SK-MEL-5 (cell line): ENCODE data around the gene RPS4Y2. TPM values are rescaled to one million over a fixed set of nuclear protein-coding genes. Genes with fewer than 3 reads are reported as not detected.

Experiments used
- DNase-seq: peaks from one replicate; pipeline ENCODE4 v3.0.0-alpha.2; 2016; ENCODE audit warnings: low read depth, low spot score
- in situ Hi-C: cut with HindIII; loops from 2 replicates; pipeline ENCODE4 v1.10.0; 2016; ENCODE audit warnings: low sequenced_read_pairs, high pct_unique_total_duplicates, low pct_unique_long_range_greater_than_20kb
- total RNA-seq: library from RNA; depleted of rRNA; stranded (reverse); fragments of >200 nt; shearing (Covaris generic); gene quantifications from 2 replicates; pipeline ENCODE4 v1.2.3, GENCODE V29; 2014; rRNA removed

Gene RPS4Y2
- total RNA-seq, 1 experiment from 2014 or later, result not detected

DNA sequence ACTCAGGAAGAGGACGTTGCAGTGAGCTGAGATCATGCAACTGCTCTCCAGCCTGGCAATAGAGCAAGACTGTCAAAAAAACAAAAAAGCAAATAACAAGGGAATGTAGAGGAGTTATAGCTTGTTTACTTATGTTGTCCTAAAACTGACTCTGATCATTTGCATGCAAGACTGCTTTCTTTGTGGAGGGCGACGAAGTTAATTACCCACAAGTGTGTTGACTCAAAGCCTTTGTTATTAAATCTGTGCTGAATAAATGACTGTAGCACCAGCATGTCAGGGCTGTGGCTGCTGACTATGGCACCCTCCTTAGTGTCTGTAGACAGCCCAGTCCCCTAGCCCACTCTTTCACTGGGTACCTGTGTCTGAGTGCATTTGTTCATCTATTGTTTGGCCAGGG lies 50.3 kb downstream of the RPS4Y2 start:
- no peak for DNase-seq
- in situ Hi-C loops, result no loop called here

DNA sequence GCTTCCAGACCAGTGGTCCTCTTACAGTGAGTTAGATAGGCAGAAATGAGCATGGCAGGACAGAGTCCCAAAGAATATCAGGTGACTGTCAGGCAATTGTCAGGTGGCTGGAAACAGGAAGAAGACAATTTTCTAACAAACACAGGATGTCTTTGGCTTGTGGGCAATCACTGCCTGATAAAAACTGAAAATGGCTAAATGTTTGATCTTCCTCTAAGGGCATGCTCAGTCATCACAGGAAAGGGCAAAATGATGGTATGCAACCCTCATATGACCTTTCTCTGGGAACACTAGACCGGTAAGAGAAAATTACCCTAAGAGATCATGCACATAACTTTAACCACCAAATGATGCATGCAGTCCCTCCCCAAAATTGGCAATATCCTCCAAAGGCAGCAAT lies 57.6 kb downstream of the RPS4Y2 start:
- DNase-seq, result no peak
- in situ Hi-C loops, result no loop called here

DNA sequence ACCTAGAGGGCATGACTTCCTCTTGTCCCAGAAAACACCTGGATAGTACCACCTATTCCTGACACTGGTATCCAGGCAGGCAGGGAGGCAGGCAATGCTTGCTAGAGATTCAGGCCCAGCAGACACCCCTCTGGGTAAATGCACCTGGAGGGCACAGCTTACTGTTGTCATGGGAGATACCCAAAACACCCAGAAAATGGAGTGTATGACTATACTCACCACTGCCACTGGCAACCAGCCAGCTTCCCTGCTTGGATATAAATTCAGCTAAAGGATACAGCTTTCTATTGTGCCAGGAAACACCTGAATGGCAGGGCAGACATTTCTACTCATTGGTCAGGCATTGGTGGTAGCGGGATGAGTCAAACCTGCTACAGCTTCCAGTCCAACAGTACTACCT lies 58.9 kb downstream of the RPS4Y2 start:
- no peak for DNase-seq
- in situ Hi-C loops, result no loop called here

DNA sequence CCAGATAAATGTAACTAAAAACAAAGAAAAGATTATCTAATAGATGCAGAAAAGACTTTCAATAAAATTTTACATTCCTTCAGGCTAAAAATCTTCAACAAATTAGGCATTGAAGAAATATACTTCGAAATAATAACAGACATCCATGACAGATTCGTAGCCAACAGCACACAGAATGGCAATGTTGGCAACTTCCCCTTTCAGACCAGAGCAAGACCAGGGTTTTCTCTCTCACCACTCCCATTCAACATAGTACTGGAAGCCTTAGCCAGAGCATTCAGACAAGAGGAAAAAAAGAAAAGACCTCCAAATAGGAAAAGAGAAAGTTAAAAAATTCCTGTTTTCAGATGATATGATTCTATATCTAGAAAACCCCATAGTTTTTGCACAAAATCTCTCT lies 61.2 kb downstream of the RPS4Y2 start:
- in situ Hi-C loops, result no loop called here
- no peak for DNase-seq

Other genes starting within 250 kb of the RPS4Y2 start
- not detected in 2 replicates for gene EIF1AY, start 180.3 kb upstream of the RPS4Y2 start, total RNA-seq